IPS-15b (cell line): ENCODE measurements around the gene IQSEC1.

ENCODE experiments used
- H3K27me3 ChIP-seq: one replicate; pipeline ENCODE4 v1.6.1; 2013; ENCODE audit warnings: low read length; ENCODE audit not compliant: control insufficient read depth, insufficient read depth
- H3K36me3 ChIP-seq: one replicate; pipeline ENCODE4 v1.6.1; 2013; ENCODE audit warnings: low read length; ENCODE audit not compliant: control insufficient read depth, insufficient read depth
- H3K4me1 ChIP-seq: one replicate; pipeline ENCODE4 v1.6.1; 2013; ENCODE audit warnings: mild to moderate bottlenecking, low read length; ENCODE audit not compliant: control insufficient read depth, insufficient read depth
- H3K4me3 ChIP-seq: one replicate; pipeline ENCODE4 v1.5.1; 2013; ENCODE audit warnings: low read depth, low read length
- H3K9ac ChIP-seq: one replicate; pipeline ENCODE4 v1.6.1; 2013; ENCODE audit warnings: low read depth, mild to moderate bottlenecking, low read length
- H3K9me3 ChIP-seq: one replicate; pipeline ENCODE4 v1.6.1; 2013; ENCODE audit warnings: mild to moderate bottlenecking, low read length; ENCODE audit not compliant: control insufficient read depth, insufficient read depth

Gene IQSEC1

DNA sequence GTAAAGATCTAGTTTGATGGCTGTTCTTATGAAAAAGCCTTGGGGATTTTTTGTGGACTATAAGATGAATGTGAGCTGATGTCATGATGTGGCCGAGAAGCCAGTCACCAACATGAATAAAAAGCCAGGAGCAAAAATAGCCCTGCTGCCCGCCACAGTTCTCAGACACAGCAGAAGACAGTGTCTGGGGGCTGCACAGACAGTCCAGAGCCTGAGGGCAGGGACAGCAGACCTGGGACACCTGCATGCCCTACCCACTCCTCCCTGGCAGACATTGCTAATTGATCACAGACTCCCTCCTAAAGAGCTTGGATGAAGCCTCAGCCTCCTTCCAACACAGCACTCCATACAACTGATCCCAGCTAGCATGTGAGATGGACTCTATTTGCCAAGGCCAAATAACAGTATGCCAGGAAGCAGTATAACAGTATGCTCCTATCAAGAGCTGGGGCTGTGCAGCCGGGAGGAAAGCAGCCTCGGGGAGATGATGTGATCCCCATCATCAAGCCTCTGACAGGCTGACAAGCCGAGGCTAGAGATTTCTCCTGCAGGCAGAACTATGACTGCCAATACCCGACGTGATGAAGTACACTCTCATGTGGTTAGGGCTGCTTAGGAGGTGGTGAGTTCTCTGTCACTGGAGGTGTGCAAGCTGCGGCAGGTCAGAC, 126.4 kb downstream of the IQSEC1 start:
- H3K27me3 ChIP-seq = no peaks in the 10 kb centered on the region
- no peaks in the 10 kb centered on the region for H3K36me3 ChIP-seq
- H3K9ac ChIP-seq = no peak overlapping the region
- H3K4me1 ChIP-seq = no peaks in the 10 kb centered on the region
- no peak overlapping the region for H3K4me3 ChIP-seq
- no peaks in the 10 kb centered on the region for H3K9me3 ChIP-seq

DNA sequence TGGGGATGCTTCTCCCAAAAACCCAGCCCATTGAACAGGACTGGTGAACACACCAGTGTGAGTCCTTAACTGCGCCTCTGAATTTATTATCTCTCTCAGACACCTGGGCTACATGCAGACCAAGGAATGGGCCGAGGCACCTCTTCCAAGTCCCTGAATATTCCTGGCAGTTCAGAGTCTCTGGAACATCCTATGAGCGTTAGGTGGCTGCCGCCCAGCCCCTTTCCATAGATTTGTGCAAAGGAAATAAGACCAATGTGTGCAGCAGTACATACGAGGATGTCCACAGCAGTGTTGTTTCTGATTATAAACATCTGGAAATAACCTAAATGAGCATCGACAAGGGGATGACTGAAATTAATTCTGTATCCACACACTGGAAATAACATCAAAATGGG, 127.0 kb downstream of the IQSEC1 start:
- Histone ChIP-seq H3K27me3 (no peaks in the 10 kb centered on the region), H3K36me3 (peaks cover 4% of the 10 kb centered on the region), H3K4me1 (no peaks in the 10 kb centered on the region), H3K9me3 (no peaks in the 10 kb centered on the region), H3K9ac (no peak overlapping the region), H3K4me3 (no peak overlapping the region)

DNA sequence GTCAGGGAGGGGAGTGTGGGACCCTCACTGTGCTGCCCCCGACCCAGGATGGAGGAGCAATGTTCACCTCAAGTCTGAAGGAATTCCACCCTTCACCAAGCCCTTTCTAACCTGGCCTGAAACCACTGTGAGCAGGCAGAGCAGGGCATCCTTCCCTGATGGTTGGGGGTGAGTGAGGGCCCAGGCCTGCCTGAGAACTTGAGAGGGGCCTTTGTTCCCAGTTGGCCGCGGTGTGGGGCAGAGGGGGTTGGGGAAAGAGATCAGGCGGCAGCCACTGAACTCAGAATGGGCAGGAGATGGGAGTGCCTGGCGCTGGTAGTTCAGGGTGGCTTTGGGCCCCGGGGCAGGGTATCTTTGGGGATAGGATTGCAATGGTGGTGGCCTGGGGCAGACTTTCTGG, 128.4 kb downstream of the IQSEC1 start:
- no peaks in the 10 kb centered on the region for H3K4me1 ChIP-seq
- H3K4me3 ChIP-seq = no peak overlapping the region
- H3K36me3 ChIP-seq = peaks cover 7% of the 10 kb centered on the region
- H3K27me3 ChIP-seq = no peaks in the 10 kb centered on the region
- no peaks in the 10 kb centered on the region for H3K9me3 ChIP-seq
- H3K9ac ChIP-seq = peak overlapping the region; percentile 47

- H3K9me3 ChIP-seq = no peaks in the 10 kb centered on the region
- H3K27me3 ChIP-seq = no peaks in the 10 kb centered on the region
- H3K36me3 ChIP-seq = peaks cover 7% of the 10 kb centered on the region
- H3K4me3 ChIP-seq = no peak overlapping the region
- peak overlapping the region; percentile 47 for H3K9ac ChIP-seq
- no peaks in the 10 kb centered on the region for H3K4me1 ChIP-seq
Observed at GRCh38 chr3:12944413-12944812, 128.8 kb downstream of the IQSEC1 start.

DNA sequence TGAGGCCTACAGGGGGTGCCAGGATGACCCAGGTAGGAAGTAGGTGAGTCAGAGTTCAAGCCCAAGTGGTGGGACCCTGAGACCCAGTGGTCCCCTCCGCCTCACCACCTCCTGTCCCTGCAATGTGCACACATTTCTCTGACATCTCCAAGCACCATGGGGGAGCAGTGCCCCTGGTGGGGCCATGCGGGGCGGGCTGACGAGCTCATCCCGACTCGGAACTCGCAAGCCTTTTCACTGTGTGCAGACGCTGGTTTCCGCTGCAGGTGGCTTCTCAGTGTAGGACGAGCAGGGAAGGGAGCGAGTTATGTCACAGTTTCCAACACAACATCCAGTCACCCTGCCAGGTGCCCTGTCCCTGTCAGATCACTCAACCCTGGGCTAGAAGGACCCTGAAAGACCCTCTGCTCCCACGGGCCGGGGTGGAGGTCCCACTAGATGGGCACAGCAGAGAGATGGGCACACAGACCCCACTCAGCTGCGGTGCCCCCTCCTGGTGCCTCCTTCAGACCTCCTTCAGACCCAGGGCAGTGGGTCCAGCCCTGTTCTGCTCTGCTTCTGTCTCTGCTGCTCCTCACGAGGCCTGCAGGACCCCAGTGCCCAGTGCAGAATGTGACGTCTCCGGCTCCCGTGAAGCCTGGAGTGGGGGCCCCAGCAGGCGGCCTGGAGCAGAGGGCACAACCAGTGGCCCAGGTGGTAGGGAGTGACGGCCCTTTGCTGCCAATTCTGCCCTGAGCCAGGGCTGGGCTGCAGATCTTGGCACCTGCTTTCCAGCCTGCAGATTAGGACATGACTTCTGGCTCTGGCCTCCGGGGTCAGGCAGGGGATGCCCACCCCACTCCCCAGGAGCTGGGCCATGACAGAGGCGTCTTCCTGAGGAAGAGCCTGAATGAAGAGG, 129.9 kb downstream of the IQSEC1 start:
- no peaks in the 10 kb centered on the region for H3K27me3 ChIP-seq
- H3K36me3 ChIP-seq = peaks cover 7% of the 10 kb centered on the region
- no peak overlapping the region for H3K9ac ChIP-seq
- H3K4me1 ChIP-seq = no peaks in the 10 kb centered on the region
- H3K9me3 ChIP-seq = no peaks in the 10 kb centered on the region
- H3K4me3 ChIP-seq = no peak overlapping the region

- Histone ChIP-seq H3K36me3 (peaks cover 11% of the 10 kb centered on the region), H3K9me3 (no peaks in the 10 kb centered on the region), H3K9ac (no peak overlapping the region), H3K4me3 (no peak overlapping the region), H3K27me3 (no peaks in the 10 kb centered on the region), H3K4me1 (no peaks in the 10 kb centered on the region)
Observed at GRCh38 chr3:12941495-12942023, 131.7 kb downstream of the IQSEC1 start.

DNA sequence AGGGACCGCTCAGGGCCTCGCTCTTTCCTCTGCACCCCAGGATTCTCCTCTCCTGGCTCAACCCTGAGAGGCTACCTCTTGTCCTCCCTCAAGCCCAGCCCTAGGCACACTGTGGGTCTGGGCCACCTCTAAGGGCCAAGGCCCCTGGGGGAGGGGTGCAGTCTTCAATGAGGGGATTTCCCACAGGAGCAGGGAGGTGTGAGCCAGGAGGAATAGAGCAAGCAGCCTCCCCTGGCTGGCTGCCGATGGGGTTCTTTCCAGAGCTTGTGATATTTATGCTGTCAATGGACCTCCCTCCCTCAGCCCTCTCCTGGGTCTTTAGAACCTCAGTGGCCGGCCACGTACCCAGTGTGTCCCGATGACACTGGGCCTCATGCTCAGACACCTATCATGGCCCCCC, 132.4 kb downstream of the IQSEC1 start:
- no peaks in the 10 kb centered on the region for H3K4me1 ChIP-seq

GRCh38 chr3:12939137-12939536, 134.1 kb downstream of the IQSEC1 start:
- H3K9me3 ChIP-seq = no peaks in the 10 kb centered on the region
- H3K4me1 ChIP-seq = no peaks in the 10 kb centered on the region
- peaks cover 29% of the 10 kb centered on the region for H3K36me3 ChIP-seq
- no peak overlapping the region for H3K9ac ChIP-seq
- H3K27me3 ChIP-seq = no peaks in the 10 kb centered on the region
- no peak overlapping the region for H3K4me3 ChIP-seq

More for the DNA sequence above, 132.4 kb downstream of the IQSEC1 start:
- H3K9ac ChIP-seq = no peak overlapping the region
- no peak overlapping the region for H3K4me3 ChIP-seq
- peaks cover 16% of the 10 kb centered on the region for H3K36me3 ChIP-seq
- no peaks in the 10 kb centered on the region for H3K27me3 ChIP-seq
- no peaks in the 10 kb centered on the region for H3K9me3 ChIP-seq

DNA sequence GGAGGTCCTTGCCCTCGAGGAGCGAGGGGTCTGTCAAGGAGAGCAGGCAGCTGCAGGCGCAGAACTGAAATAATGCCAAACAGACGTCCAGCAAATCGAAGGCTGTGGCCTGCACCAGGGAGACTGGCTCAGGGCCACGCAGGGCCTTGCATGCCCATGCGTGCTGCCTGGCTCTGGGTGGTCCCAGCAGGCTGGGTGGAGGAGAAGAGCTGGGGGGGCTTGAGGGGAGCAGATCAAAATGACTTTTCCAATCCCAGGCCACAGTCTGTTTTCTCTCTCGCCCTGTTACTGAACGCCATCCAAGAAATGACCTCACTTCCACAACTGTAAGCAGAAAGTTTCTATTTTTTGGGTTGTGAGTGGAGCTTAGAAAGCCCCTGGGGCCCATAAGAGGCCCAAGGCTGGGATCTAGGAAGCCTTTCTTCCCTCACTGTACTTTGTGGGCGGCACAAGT, 134.9 kb downstream of the IQSEC1 start:
- no peaks in the 10 kb centered on the region for H3K27me3 ChIP-seq
- peaks cover 32% of the 10 kb centered on the region for H3K36me3 ChIP-seq
- H3K4me1 ChIP-seq = no peaks in the 10 kb centered on the region
- H3K9me3 ChIP-seq = no peaks in the 10 kb centered on the region
- H3K4me3 ChIP-seq = no peak overlapping the region
- H3K9ac ChIP-seq = no peak overlapping the region

- Histone ChIP-seq H3K36me3 (peaks cover 33% of the 10 kb centered on the region), H3K9me3 (no peaks in the 10 kb centered on the region), H3K9ac (no peak overlapping the region), H3K4me3 (no peak overlapping the region), H3K4me1 (no peaks in the 10 kb centered on the region), H3K27me3 (no peaks in the 10 kb centered on the region)
Observed at GRCh38 chr3:12935861-12936830, 137.1 kb downstream of the IQSEC1 start.
